Gastrocnemius medialis (tissue), 4 donors: ENCODE results near the gene ACOT7.

ENCODE experiments used
- CTCF ChIP-seq, 5 experiments: fragments of 450-650 bp in 3 of 5; fragments of 200-600 bp in 2 of 5; sonication (generic) in 2 of 5; IDR thresholded peaks in 4 of 5; conservative IDR thresholded peaks in 1 of 5; 1 replicate in 4 of 5; 2 replicates in 1 of 5; pipeline ENCODE4 v1.5.1; 2016 to 2019; ENCODE audit warnings: antibody characterized with exemption in 5 of 5, mild to moderate bottlenecking in 3 of 5, moderate library complexity in 3 of 5
- POLR2A ChIP-seq, 2 donors: fragments of 450-650 bp; IDR thresholded peaks; one replicate each; pipeline ENCODE4 v1.6.1; 2017; ENCODE audit warnings: antibody characterized with exemption in 2 of 2, mild to moderate bottlenecking in 2 of 2, moderate library complexity in 2 of 2

DNA sequence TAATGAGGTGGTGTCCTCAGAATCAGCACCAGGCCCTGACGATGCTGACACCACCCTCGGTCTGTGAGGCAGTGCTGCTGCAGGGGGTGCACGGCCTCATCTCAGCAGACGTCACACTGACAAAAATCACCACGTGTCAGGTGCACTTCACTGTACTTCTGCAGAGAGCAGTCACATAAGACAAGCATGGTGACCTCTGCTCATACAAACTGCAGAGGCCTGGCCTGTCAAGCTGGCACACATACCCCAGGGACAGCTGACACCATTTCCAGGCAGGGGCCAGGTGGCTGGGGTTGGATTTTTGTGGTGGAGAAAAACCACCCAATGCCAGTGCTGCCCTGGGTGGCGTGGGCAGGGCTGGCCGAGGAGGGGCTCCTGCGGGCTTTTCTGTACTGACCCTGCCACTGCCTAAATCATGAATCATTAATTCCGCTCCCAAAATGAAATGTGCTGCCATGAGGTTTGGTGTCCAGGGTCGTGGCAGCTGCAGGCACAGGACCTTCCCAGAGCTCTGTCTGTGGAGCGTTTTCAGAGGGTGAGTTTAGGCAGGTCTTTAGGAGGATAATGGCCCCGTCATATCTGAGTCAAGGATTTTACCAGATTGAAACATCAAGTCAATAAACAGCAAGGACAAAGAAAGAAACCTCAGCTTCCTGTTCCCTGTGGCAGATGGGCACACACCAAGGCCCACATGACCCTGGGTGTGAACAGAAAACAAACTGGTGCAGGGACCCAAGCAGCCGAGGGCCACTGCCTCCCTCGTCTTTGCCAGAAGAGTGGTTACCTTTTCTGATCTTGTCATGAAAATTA is 99.3 kb downstream of the ACOT7 start:
- no peak for TF ChIP-seq POLR2A (IDR thresholded peaks at IDR 0.05)
- no peak for TF ChIP-seq CTCF (IDR thresholded peaks at IDR 0.05 in 4 of 5, conservative IDR thresholded peaks at IDR 0.05 in 1 of 5)
